WTC11 (cell line): ENCODE data around the gene GLYR1. TPM values are rescaled to one million over a fixed set of nuclear protein-coding genes. Genes with fewer than 3 reads are reported as not detected.

ENCODE experiments used
- ATAC-seq: fragments of 200-7000 bp; cut with Tn5 transposase; 2 replicates; pipeline ENCODE4 v1.10.0; 2021; ENCODE audit warnings: mild to moderate bottlenecking, moderate library complexity
- CTCF ChIA-PET: fragments of 300-600 bp; sonication (Branson Sonifier 250); formaldehyde crosslinking; loops from one replicate; lab custom pipeline; 2021; ENCODE audit warnings: antibody characterized with exemption; lab: Charles Lee
- POLR2A ChIA-PET: fragments of 350-600 bp; sonication (Branson Sonifier 250); formaldehyde crosslinking; loops from one replicate; lab custom pipeline; 2021; ENCODE audit warnings: antibody characterized with exemption; lab: Charles Lee
- DNase-seq: peaks from one replicate; pipeline ENCODE4 v3.0.0; 2021; ENCODE audit warnings: low spot score
- H3K27ac Mint-ChIP-seq: 2 replicates; pipeline ENCODE4 v1.8.0; 2021; ENCODE audit warnings: mixed read lengths
- H3K27me3 Mint-ChIP-seq: 2 replicates; pipeline ENCODE4 v1.8.0; 2021; ENCODE audit warnings: low read depth, mild to moderate bottlenecking, moderate library complexity, mixed read lengths
- H3K36me3 Mint-ChIP-seq: 2 replicates; pipeline ENCODE4 v1.8.0; 2021; ENCODE audit warnings: mixed read lengths
- H3K4me1 Mint-ChIP-seq: 2 replicates; pipeline ENCODE4 v1.8.0; 2022; ENCODE audit warnings: mixed read lengths
- H3K4me3 Mint-ChIP-seq: 2 replicates; pipeline ENCODE4 v1.8.0; 2021; ENCODE audit warnings: mild to moderate bottlenecking, moderate library complexity, mixed read lengths
- H3K9me3 Mint-ChIP-seq: 2 replicates; pipeline ENCODE4 v1.8.0; 2021; ENCODE audit warnings: mixed read lengths
- CREM ChIP-seq: sonication (generic); formaldehyde crosslinking; IDR thresholded peaks from 2 replicates; pipeline ENCODE4 v1.8.1; 2022; ENCODE audit warnings: mild to moderate bottlenecking, missing genetic modification reagents, moderate library complexity
- EMX1 ChIP-seq: fragments of 250-450 bp; sonication (Bioruptor Pico); IDR thresholded peaks from 2 replicates; pipeline ENCODE4 v1.8.0; 2021; ENCODE audit warnings: mild to moderate bottlenecking
- GTF2I ChIP-seq: fragments of 250-450 bp; sonication (Bioruptor Pico); conservative IDR thresholded peaks from 2 replicates; pipeline ENCODE4 v1.4.0; 2021; ENCODE audit warnings: mild to moderate bottlenecking
- HMGA2 ChIP-seq: fragments of 250-450 bp; sonication (Bioruptor Pico); IDR thresholded peaks from 2 replicates; pipeline ENCODE4 v1.4.0; 2021; ENCODE audit warnings: mild to moderate bottlenecking, moderate library complexity
- RORB ChIP-seq: fragments of 250-450 bp; sonication (Bioruptor Pico); IDR thresholded peaks from 2 replicates; pipeline ENCODE4 v1.9.0; 2021; ENCODE audit warnings: mild to moderate bottlenecking
- SMAD3 ChIP-seq: sonication (generic); formaldehyde crosslinking; IDR thresholded peaks from 2 replicates; pipeline ENCODE4 v1.8.0; 2022; ENCODE audit warnings: missing genetic modification reagents, mild to moderate bottlenecking, borderline replicate concordance
- ZNF263 ChIP-seq: sonication (generic); formaldehyde crosslinking; IDR thresholded peaks from 2 replicates; pipeline ENCODE4 v1.8.1; 2022; ENCODE audit warnings: low read depth, mild to moderate bottlenecking, moderate library complexity, missing genetic modification reagents
- ZNF317 ChIP-seq: sonication (generic); formaldehyde crosslinking; IDR thresholded peaks from 2 replicates; pipeline ENCODE4 v1.8.1; 2023; ENCODE audit warnings: low read depth, mild to moderate bottlenecking, moderate library complexity, missing genetic modification reagents, borderline replicate concordance
- ZNF396 ChIP-seq: fragments of 250-450 bp; sonication (Bioruptor Pico); IDR thresholded peaks from 2 replicates; pipeline ENCODE4 v1.8.0; 2021; ENCODE audit warnings: mild to moderate bottlenecking, moderate library complexity, borderline replicate concordance
- total RNA-seq: library from RNA; stranded (reverse); gene quantifications from 3 replicates; pipeline ENCODE4 v1.2.3, GENCODE V29; 2021
- TF ChIP-seq, protein P1 (sequence below): sonication (generic); formaldehyde crosslinking; IDR thresholded peaks from 2 replicates; pipeline ENCODE4 v1.8.0; 2022; ENCODE audit warnings: mild to moderate bottlenecking, missing genetic modification reagents
- TF ChIP-seq, protein P2 (sequence below): sonication (generic); formaldehyde crosslinking; conservative IDR thresholded peaks from 2 replicates; pipeline ENCODE4 v1.8.1; 2023; ENCODE audit warnings: mild to moderate bottlenecking, low read depth, missing genetic modification reagents, moderate library complexity
- TF ChIP-seq, protein P3 (sequence below): sonication (generic); formaldehyde crosslinking; IDR thresholded peaks from 2 replicates; pipeline ENCODE4 v1.8.1; 2023; ENCODE audit warnings: mild to moderate bottlenecking, moderate library complexity, missing genetic modification reagents
- TF ChIP-seq, protein P4 (sequence below): sonication (generic); formaldehyde crosslinking; IDR thresholded peaks from 2 replicates; pipeline ENCODE4 v1.8.0; 2023; ENCODE audit warnings: missing genetic modification reagents, mild to moderate bottlenecking, borderline replicate concordance
- TF ChIP-seq, protein P5 (sequence below): sonication (generic); formaldehyde crosslinking; IDR thresholded peaks from 2 replicates; pipeline ENCODE4 v1.8.1; 2023; ENCODE audit warnings: mild to moderate bottlenecking, missing genetic modification reagents

GLYR1 gene
- total RNA-seq, 1 experiment from 2014 or later = 103 TPM

DNA sequence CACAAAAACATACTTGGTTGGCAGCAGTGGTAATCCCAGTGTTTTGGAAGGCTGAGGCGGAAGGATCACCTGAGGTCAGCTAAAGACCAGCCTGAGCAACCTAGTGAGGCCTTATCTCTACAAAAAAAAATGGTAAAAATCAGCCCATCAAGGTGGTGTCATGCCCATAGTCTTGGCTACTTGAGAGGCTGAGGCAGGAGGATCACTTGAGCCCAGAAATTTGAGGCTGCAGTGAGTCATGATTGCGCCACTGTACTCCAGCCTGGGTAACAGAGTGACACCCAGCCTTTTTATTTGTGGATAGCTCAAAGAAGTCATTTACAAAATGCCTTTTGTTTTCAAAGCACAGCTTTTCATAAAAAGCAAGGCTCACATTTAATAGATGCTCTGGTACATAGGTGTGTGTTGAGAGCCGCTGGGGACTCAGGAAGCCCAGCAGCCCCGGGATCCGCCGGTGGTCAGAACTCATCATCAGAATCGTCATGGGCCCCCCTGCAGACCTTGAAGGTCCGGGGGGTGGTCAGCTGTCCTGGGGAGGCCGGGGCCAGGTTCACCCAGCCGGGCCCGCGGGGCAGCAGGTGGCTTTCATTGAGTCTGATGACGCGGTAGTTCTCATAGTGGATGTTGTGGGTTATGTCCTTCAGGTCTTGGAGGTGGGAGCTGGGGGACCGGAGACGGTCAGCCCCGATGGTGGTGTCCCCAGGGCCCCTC is 69.6 kb downstream of the GLYR1 start (continued):
- TF ChIP-seq CREM (CRISPR knock-in tag) = no peak
- no peak for TF ChIP-seq ZNF317 (CRISPR knock-in tag)
- TF ChIP-seq RORB (CRISPR knock-in tag) = no peak

DNA sequence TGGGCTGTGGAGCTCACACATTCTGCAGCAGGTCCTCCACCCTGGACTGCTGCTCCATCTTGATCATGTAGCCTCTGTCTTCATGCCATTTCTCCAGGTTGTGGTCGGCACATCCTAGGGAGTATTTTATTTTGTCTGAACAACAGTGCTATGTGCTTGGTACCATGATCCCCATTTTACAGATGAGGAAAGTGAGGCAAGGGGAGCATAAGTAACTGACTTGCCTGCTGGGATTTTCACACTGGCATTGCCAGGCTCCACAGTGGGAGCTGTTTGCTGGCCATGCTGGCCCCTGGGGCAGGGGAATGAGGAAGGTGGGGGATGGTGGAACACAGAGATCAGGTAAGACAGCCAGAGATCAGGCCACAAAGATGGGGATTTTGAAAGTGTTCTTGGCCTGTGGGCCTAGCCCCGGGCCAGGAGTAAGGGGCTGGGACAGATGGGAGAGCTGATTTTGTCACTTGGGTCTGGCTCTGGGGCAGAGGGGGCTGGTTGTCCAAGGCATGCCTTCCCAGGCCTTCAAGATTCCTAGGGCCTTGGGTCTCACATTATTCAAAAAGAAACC is 70.9 kb downstream of the GLYR1 start:
- ChIA-PET CTCF (interaction anchor here (0.7 to 1.2 kb wide), 2 partner anchors 11 to 32 kb away, joined by 3 read pairs; partner anchors contain the start of gene SEPTIN12), POLR2A (no interaction called here)
- Mint-ChIP-seq H3K4me3 (no peak overlapping the region), H3K4me1 (no peaks in the 10 kb centered on the region), H3K27me3 (no peaks in the 10 kb centered on the region), H3K9me3 (no peaks in the 10 kb centered on the region), H3K36me3 (no peaks in the 10 kb centered on the region), H3K27ac (no peak overlapping the region)
- ATAC-seq = no peak
- TF ChIP-seq CREM (CRISPR knock-in tag) (no peak), ZNF396 (CRISPR knock-in tag) (no peak), HMGA2 (CRISPR knock-in tag) (no peak)
- TF ChIP-seq, protein P1, sequence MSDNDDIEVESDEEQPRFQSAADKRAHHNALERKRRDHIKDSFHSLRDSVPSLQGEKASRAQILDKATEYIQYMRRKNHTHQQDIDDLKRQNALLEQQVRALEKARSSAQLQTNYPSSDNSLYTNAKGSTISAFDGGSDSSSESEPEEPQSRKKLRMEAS (CRISPR knock-in tag) = no peak
- DNase-seq = no peak

DNA sequence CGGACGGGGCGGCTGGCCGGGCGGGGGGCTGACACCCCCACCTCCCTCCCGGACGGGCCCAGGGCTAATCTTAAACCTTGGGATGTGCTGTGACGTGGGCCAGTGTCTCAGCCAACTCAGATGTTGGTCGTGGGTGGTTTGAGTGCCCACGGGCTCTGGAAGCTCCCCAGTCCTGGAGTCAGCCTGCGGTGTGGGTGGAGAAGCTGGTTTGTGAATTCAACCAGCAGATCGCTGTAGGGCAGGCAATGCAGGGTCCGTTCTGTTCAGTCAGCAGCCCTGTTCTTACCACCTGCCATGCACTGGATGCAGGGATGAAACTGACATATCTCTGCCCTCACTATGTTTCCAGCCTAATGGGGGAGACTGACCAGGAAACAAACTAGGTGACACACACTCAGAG is 72.1 kb downstream of the GLYR1 start:
- Mint-ChIP-seq H3K4me1 (no peaks in the 10 kb centered on the region), H3K27ac (no peak overlapping the region), H3K9me3 (no peaks in the 10 kb centered on the region), H3K27me3 (no peaks in the 10 kb centered on the region), H3K36me3 (no peaks in the 10 kb centered on the region), H3K4me3 (no peak overlapping the region)
- ChIA-PET CTCF (interaction anchor here (1.2 kb wide), 1 partner anchor 13 kb away, joined by 3 read pairs; the partner anchor contains the start of gene SEPTIN12), POLR2A (no interaction called here)
- TF ChIP-seq ZNF263 (CRISPR knock-in tag) (no peak), SMAD3 (CRISPR knock-in tag) (no peak), EMX1 (CRISPR knock-in tag) (no peak), GTF2I (no peak)
- TF ChIP-seq, protein P2, sequence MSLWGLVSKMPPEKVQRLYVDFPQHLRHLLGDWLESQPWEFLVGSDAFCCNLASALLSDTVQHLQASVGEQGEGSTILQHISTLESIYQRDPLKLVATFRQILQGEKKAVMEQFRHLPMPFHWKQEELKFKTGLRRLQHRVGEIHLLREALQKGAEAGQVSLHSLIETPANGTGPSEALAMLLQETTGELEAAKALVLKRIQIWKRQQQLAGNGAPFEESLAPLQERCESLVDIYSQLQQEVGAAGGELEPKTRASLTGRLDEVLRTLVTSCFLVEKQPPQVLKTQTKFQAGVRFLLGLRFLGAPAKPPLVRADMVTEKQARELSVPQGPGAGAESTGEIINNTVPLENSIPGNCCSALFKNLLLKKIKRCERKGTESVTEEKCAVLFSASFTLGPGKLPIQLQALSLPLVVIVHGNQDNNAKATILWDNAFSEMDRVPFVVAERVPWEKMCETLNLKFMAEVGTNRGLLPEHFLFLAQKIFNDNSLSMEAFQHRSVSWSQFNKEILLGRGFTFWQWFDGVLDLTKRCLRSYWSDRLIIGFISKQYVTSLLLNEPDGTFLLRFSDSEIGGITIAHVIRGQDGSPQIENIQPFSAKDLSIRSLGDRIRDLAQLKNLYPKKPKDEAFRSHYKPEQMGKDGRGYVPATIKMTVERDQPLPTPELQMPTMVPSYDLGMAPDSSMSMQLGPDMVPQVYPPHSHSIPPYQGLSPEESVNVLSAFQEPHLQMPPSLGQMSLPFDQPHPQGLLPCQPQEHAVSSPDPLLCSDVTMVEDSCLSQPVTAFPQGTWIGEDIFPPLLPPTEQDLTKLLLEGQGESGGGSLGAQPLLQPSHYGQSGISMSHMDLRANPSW (CRISPR knock-in tag) = no peak
- TF ChIP-seq, protein P3, sequence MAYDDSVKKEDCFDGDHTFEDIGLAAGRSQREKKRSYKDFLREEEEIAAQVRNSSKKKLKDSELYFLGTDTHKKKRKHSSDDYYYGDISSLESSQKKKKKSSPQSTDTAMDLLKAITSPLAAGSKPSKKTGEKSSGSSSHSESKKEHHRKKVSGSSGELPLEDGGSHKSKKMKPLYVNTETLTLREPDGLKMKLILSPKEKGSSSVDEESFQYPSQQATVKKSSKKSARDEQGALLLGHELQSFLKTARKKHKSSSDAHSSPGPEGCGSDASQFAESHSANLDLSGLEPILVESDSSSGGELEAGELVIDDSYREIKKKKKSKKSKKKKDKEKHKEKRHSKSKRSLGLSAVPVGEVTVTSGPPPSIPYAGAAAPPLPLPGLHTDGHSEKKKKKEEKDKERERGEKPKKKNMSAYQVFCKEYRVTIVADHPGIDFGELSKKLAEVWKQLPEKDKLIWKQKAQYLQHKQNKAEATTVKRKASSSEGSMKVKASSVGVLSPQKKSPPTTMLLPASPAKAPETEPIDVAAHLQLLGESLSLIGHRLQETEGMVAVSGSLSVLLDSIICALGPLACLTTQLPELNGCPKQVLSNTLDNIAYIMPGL (CRISPR knock-in tag) = no peak
- TF ChIP-seq, protein P4, sequence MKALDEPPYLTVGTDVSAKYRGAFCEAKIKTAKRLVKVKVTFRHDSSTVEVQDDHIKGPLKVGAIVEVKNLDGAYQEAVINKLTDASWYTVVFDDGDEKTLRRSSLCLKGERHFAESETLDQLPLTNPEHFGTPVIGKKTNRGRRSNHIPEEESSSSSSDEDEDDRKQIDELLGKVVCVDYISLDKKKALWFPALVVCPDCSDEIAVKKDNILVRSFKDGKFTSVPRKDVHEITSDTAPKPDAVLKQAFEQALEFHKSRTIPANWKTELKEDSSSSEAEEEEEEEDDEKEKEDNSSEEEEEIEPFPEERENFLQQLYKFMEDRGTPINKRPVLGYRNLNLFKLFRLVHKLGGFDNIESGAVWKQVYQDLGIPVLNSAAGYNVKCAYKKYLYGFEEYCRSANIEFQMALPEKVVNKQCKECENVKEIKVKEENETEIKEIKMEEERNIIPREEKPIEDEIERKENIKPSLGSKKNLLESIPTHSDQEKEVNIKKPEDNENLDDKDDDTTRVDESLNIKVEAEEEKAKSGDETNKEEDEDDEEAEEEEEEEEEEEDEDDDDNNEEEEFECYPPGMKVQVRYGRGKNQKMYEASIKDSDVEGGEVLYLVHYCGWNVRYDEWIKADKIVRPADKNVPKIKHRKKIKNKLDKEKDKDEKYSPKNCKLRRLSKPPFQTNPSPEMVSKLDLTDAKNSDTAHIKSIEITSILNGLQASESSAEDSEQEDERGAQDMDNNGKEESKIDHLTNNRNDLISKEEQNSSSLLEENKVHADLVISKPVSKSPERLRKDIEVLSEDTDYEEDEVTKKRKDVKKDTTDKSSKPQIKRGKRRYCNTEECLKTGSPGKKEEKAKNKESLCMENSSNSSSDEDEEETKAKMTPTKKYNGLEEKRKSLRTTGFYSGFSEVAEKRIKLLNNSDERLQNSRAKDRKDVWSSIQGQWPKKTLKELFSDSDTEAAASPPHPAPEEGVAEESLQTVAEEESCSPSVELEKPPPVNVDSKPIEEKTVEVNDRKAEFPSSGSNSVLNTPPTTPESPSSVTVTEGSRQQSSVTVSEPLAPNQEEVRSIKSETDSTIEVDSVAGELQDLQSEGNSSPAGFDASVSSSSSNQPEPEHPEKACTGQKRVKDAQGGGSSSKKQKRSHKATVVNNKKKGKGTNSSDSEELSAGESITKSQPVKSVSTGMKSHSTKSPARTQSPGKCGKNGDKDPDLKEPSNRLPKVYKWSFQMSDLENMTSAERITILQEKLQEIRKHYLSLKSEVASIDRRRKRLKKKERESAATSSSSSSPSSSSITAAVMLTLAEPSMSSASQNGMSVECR = no peak
- TF ChIP-seq, protein P5, sequence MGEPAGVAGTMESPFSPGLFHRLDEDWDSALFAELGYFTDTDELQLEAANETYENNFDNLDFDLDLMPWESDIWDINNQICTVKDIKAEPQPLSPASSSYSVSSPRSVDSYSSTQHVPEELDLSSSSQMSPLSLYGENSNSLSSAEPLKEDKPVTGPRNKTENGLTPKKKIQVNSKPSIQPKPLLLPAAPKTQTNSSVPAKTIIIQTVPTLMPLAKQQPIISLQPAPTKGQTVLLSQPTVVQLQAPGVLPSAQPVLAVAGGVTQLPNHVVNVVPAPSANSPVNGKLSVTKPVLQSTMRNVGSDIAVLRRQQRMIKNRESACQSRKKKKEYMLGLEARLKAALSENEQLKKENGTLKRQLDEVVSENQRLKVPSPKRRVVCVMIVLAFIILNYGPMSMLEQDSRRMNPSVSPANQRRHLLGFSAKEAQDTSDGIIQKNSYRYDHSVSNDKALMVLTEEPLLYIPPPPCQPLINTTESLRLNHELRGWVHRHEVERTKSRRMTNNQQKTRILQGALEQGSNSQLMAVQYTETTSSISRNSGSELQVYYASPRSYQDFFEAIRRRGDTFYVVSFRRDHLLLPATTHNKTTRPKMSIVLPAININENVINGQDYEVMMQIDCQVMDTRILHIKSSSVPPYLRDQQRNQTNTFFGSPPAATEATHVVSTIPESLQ (CRISPR knock-in tag) = no peak
- ATAC-seq (no peak), DNase-seq (no peak)
